Endothelial cell of umbilical vein (primary cell): Measurements from ENCODE around the gene TMEFF2. TPM values are rescaled to one million over a fixed set of nuclear protein-coding genes. Genes with fewer than 3 reads are reported as not detected.

Source experiments
- BruUV-seq: library from RNA; stranded (reverse); fragments of 400-500 nt; replicated peaks from 2 replicates; lab custom pipeline; 2021; lab: Mats Ljungman, UMichigan
- CTCF ChIA-PET: fragments of 300-600, 350-600 bp; sonication (Branson Sonifier 250); formaldehyde crosslinking; loops from one replicate; lab custom pipeline; 2021; ENCODE audit warnings: antibody characterized with exemption, inconsistent platforms; lab: Charles Lee
- POLR2A ChIA-PET: fragments of 300-600, 350-600 bp; sonication (Branson Sonifier 250); formaldehyde crosslinking; loops from one replicate; lab custom pipeline; 2021; ENCODE audit warnings: antibody characterized with exemption, inconsistent platforms; lab: Charles Lee
- DNase-seq: peaks from one replicate; pipeline ENCODE4 v3.0.0-alpha.2; 2011; ENCODE audit warnings: low read depth, low spot score
- FAIRE-seq: peaks from 2 replicates; lab custom pipeline; 2011; peaks lifted over from hg19 to GRCh38; lab: Jason Lieb, UNC
- H2AFZ ChIP-seq: 2 replicates; pipeline ENCODE4 v1.6.0; 2012; ENCODE audit warnings: low read depth, low read length, control low read depth, inconsistent platforms
- H3K27ac ChIP-seq: 2 replicates; pipeline ENCODE4 v1.5.1; 2011; ENCODE audit warnings: low read depth, mild to moderate bottlenecking, control low read depth, low read length, moderate library complexity; ENCODE audit not compliant: insufficient read depth
- H3K27me3 ChIP-seq, 2 experiments: 2 replicates each; pipeline versions ENCODE4 v1.6.0 to v1.6.1; 2011; ENCODE audit warnings: low read length in 2 of 2, mixed read lengths in 1 of 2; ENCODE audit not compliant: control insufficient read depth in 2 of 2, insufficient read depth in 2 of 2
- H3K36me3 ChIP-seq, 2 experiments: 2 replicates in 1 of 2; 3 replicates in 1 of 2; pipeline ENCODE4 v1.5.1; 2011; ENCODE audit warnings: low read length in 2 of 2, mild to moderate bottlenecking in 1 of 2, moderate library complexity in 1 of 2; ENCODE audit not compliant: control insufficient read depth in 2 of 2, insufficient read depth in 2 of 2; ENCODE audit errors: extremely low read depth in 1 of 2
- H3K4me1 ChIP-seq: 3 replicates; pipeline ENCODE4 v1.5.1; 2011; ENCODE audit warnings: mild to moderate bottlenecking, low read length; ENCODE audit not compliant: control insufficient read depth, insufficient read depth; ENCODE audit errors: extremely low read depth
- H3K4me2 ChIP-seq: 2 replicates; pipeline ENCODE4 v1.6.1; 2011; ENCODE audit warnings: low read length, control low read depth, mixed read lengths; ENCODE audit not compliant: insufficient read depth
- H3K4me3 ChIP-seq, 3 experiments: fragments of 200-600 bp in 1 of 3; sonication (generic), shearing (Covaris generic) in 1 of 3; replicated peaks in 1 of 3; 2 replicates each; pipeline ENCODE4 v1.5.1; 2011 to 2016; ENCODE audit warnings: control low read depth in 3 of 3, low read length in 3 of 3, mild to moderate bottlenecking in 2 of 3, inconsistent platforms in 1 of 3, low read depth in 1 of 3, moderate library complexity in 1 of 3; ENCODE audit not compliant: insufficient read depth in 1 of 3
- H3K79me2 ChIP-seq: 2 replicates; pipeline ENCODE4 v1.6.0; 2012; ENCODE audit warnings: low read length, inconsistent platforms; ENCODE audit not compliant: control insufficient read depth, insufficient read depth
- H3K9ac ChIP-seq: replicated peaks from 2 replicates; pipeline ENCODE3; 2011; ENCODE audit warnings: low read length, control low read depth; ENCODE audit not compliant: insufficient read depth; ENCODE audit errors: extremely low read depth
- H3K9me1 ChIP-seq: replicated peaks from 3 replicates; pipeline ENCODE4 v1.6.0; 2011; ENCODE audit warnings: mild to moderate bottlenecking, low read length; ENCODE audit not compliant: control insufficient read depth, insufficient read depth; ENCODE audit errors: extremely low read depth
- H3K9me3 ChIP-seq: replicated peaks from 2 replicates; pipeline ENCODE4 v1.5.1; 2012; ENCODE audit warnings: low read length, inconsistent platforms; ENCODE audit not compliant: control insufficient read depth, insufficient read depth
- H4K20me1 ChIP-seq: replicated peaks from 2 replicates; pipeline ENCODE3; 2011; ENCODE audit warnings: mild to moderate bottlenecking, low read length; ENCODE audit not compliant: control insufficient read depth, insufficient read depth; ENCODE audit errors: extremely low read depth
- CTCF ChIP-seq, 2 donors: IDR thresholded peaks; 1 replicate in 1 of 2; 2 replicates in 1 of 2; pipeline ENCODE4 v1.5.1; 2011; ENCODE audit warnings: low read length in 2 of 2, mild to moderate bottlenecking in 2 of 2, moderate library complexity in 2 of 2, control low read depth in 1 of 2, inconsistent platforms in 1 of 2, low read depth in 1 of 2; ENCODE audit not compliant: insufficient read depth in 1 of 2; ENCODE audit errors: extremely low read depth in 1 of 2
- EZH2 ChIP-seq: IDR thresholded peaks from 2 replicates; pipeline ENCODE4 v1.6.1; 2012; ENCODE audit warnings: borderline replicate concordance, low read depth, mild to moderate bottlenecking, moderate library complexity, low read length, inconsistent platforms; ENCODE audit not compliant: severe bottlenecking
- FOS ChIP-seq: IDR thresholded peaks from 2 replicates; pipeline ENCODE4 v1.6.1; 2011; ENCODE audit warnings: mild to moderate bottlenecking, low read length, moderate library complexity, borderline replicate concordance; ENCODE audit not compliant: insufficient read depth
- GATA2 ChIP-seq: IDR thresholded peaks from 2 replicates; pipeline ENCODE4 v1.7.0; 2011; ENCODE audit warnings: low read depth, mild to moderate bottlenecking, moderate library complexity, mixed read lengths, low read length; ENCODE audit not compliant: insufficient read length, insufficient read depth
- JUN ChIP-seq: IDR thresholded peaks from 2 replicates; pipeline ENCODE4 v1.6.1; 2011; ENCODE audit warnings: borderline replicate concordance, low read depth; ENCODE audit not compliant: insufficient read length, insufficient read depth
- MAX ChIP-seq: IDR thresholded peaks from 2 replicates; pipeline ENCODE4 v1.6.1; 2011; ENCODE audit not compliant: insufficient read depth, insufficient read length
- MYC ChIP-seq: IDR thresholded peaks from one replicate; pipeline ENCODE4 v1.6.1; 2011; ENCODE audit warnings: mild to moderate bottlenecking, low read depth, low read length
- POLR2A ChIP-seq: IDR thresholded peaks from 2 replicates; pipeline ENCODE4 v1.6.1; 2012; ENCODE audit warnings: low read depth, mild to moderate bottlenecking, control low read depth, low read length
- POLR2AphosphoS5 ChIP-seq: IDR thresholded peaks from 2 replicates; pipeline ENCODE4 v1.6.1; 2012; ENCODE audit warnings: low read depth, mild to moderate bottlenecking, control low read depth, low read length, moderate library complexity; ENCODE audit not compliant: insufficient read depth
- dilution Hi-C: fragments of 300-500 bp; cut with MboI; formaldehyde crosslinking; loops from one replicate; pipeline ENCODE4 v1.15.0; 2019; ENCODE audit warnings: low sequenced_read_pairs; ENCODE audit not compliant: extremely low pct_ligation_motif_present
- intact Hi-C: fragments of 100-400 bp; cut with micrococcal nuclease; formaldehyde crosslinking; loops from one replicate; pipeline ENCODE4 v1.10.0; 2022
- polyA plus RNA-seq, 4 experiments: library from polyadenylated mRNA; depleted of rRNA in 3 of 4; stranded (reverse) in 3 of 4; unstranded in 1 of 4; fragments of >200 nt; gene quantifications; 2 replicates each; pipeline versions ENCODE4 v1.2.1 to v1.2.3, GENCODE V29; 2011 to 2012; ENCODE audit warnings: missing spikeins in 1 of 4
- total RNA-seq: library from RNA; stranded (reverse); gene quantifications from 2 replicates; pipeline ENCODE4 v1.2.3, GENCODE V29; 2021

The TMEFF2 gene
- total and polyA plus RNA-seq, 2 donors (not counting 3 experiments of a cell fraction or from before 2014, with no cell fraction given): 0.18 to 0.20 TPM

- no TSS peak for BruUV-seq
- TF ChIP-seq POLR2AphosphoS5 (no peak), CTCF (IDR thresholded peaks at IDR 0.05; ENCODE audit: extremely low read depth in 1 of 2, insufficient read depth in 1 of 2, low read depth in 1 of 2, low read length in 2 of 2) (no peak), POLR2A (no peak), MAX (no peak), JUN (no peak), GATA2 (no peak), EZH2 (no peak), MYC (no peak), FOS (no peak)
- Histone ChIP-seq H3K79me2 (no peaks in the 10 kb centered on the region), H4K20me1 (no peaks in the 10 kb centered on the region), H3K36me3 (no peaks in the 10 kb centered on the region), H3K27me3 (no peaks in the 10 kb centered on the region), H3K9ac (no peak overlapping the region), H3K27ac (no peak overlapping the region), H2AFZ (no peak overlapping the region), H3K9me3 (no peaks in the 10 kb centered on the region), H3K9me1 (no peaks in the 10 kb centered on the region), H3K4me1 (no peaks in the 10 kb centered on the region), H3K4me2 (no peak overlapping the region), H3K4me3 (no peak overlapping the region)
- intact Hi-C loops: no loop called here
- FAIRE-seq (no peak), DNase-seq (no peak)
- ChIA-PET CTCF (interaction anchor here (1.3 to 1.5 kb wide), 2 partner anchors 22 to 35 kb away, joined by 3 to 4 read pairs; no protein-coding TSS in a partner anchor), POLR2A (no interaction called here)
- dilution Hi-C loops: no loop called here
Measured at GRCh38 chr2:192126912-192127311, 67.8 kb downstream of the TMEFF2 start.
